IPS-15b (cell line): Measurements from ENCODE around the gene ZYX.
A peak's percentile ranks its signal among the peaks of the same experiment; 100 is the strongest.
"Not testable (repeated sequence)": the region's sequence is repeated elsewhere in the genome, so short reads cannot be mapped to it uniquely, and the experiment has no call there.

Experiments
- H3K27me3 ChIP-seq: one replicate; pipeline ENCODE4 v1.6.1; 2013; ENCODE audit warnings: low read length; ENCODE audit not compliant: control insufficient read depth, insufficient read depth
- H3K36me3 ChIP-seq: one replicate; pipeline ENCODE4 v1.6.1; 2013; ENCODE audit warnings: low read length; ENCODE audit not compliant: control insufficient read depth, insufficient read depth
- H3K4me1 ChIP-seq: one replicate; pipeline ENCODE4 v1.6.1; 2013; ENCODE audit warnings: mild to moderate bottlenecking, low read length; ENCODE audit not compliant: control insufficient read depth, insufficient read depth
- H3K4me3 ChIP-seq: one replicate; pipeline ENCODE4 v1.5.1; 2013; ENCODE audit warnings: low read depth, low read length
- H3K9ac ChIP-seq: one replicate; pipeline ENCODE4 v1.6.1; 2013; ENCODE audit warnings: low read depth, mild to moderate bottlenecking, low read length
- H3K9me3 ChIP-seq: one replicate; pipeline ENCODE4 v1.6.1; 2013; ENCODE audit warnings: mild to moderate bottlenecking, low read length; ENCODE audit not compliant: control insufficient read depth, insufficient read depth

The ZYX gene

GRCh38 chr7:143407287-143408251 is 26.4 kb downstream of the ZYX start:
- Histone ChIP-seq H3K9me3 (no peaks in the 10 kb centered on the region), H3K27me3 (no peaks in the 10 kb centered on the region), H3K9ac (peak overlapping the region; percentile 93), H3K4me3 (peak overlapping the region; percentile 95), H3K36me3 (no peaks in the 10 kb centered on the region), H3K4me1 (peaks cover 38% of the 10 kb centered on the region)

GRCh38 chr7:143408252-143408685 is 27.1 kb downstream of the ZYX start:
- H3K9me3 ChIP-seq, result no peaks in the 10 kb centered on the region
- H3K4me3 ChIP-seq, result peak overlapping the region; percentile 95
- peak overlapping the region; percentile 93 for H3K9ac ChIP-seq
- no peaks in the 10 kb centered on the region for H3K36me3 ChIP-seq
- no peaks in the 10 kb centered on the region for H3K27me3 ChIP-seq
- H3K4me1 ChIP-seq, result peaks cover 38% of the 10 kb centered on the region

GRCh38 chr7:143408686-143409561 is 27.8 kb downstream of the ZYX start, which contains the start of gene EPHA1:
Gene EPHA1, minus strand, starts transcription at chr7:143408856. Its CDS starts 51 bp downstream, at chr7:143408805.
- Histone ChIP-seq H3K4me1 (peaks cover 38% of the 10 kb centered on the region), H3K4me3 (peak within 1 kb of the TSS; percentile 95), H3K9me3 (no peaks in the 10 kb centered on the region), H3K9ac (peak within 1 kb of the TSS; percentile 93), H3K27me3 (no peaks in the 10 kb centered on the region), H3K36me3 (no peaks in the 10 kb centered on the region)

- Histone ChIP-seq H3K4me1 (peaks cover 33% of the 10 kb centered on the region), H3K36me3 (no peaks in the 10 kb centered on the region), H3K4me3 (peak overlapping the region; percentile 23), H3K9me3 (no peaks in the 10 kb centered on the region), H3K27me3 (no peaks in the 10 kb centered on the region), H3K9ac (no peak overlapping the region)
Observed at GRCh38 chr7:143410521-143411004, 29.4 kb downstream of the ZYX start.

- Histone ChIP-seq H3K4me1 (peaks cover 19% of the 10 kb centered on the region), H3K36me3 (no peaks in the 10 kb centered on the region), H3K4me3 (no peak overlapping the region), H3K27me3 (no peaks in the 10 kb centered on the region), H3K9ac (no peak overlapping the region), H3K9me3 (no peaks in the 10 kb centered on the region)
Observed at GRCh38 chr7:143411976-143412708, 31.0 kb downstream of the ZYX start.

- peaks cover 22% of the 10 kb centered on the region for H3K4me1 ChIP-seq
- H3K4me3 ChIP-seq, result no peak overlapping the region
- no peak overlapping the region for H3K9ac ChIP-seq
- no peaks in the 10 kb centered on the region for H3K36me3 ChIP-seq
- no peaks in the 10 kb centered on the region for H3K9me3 ChIP-seq
- no peaks in the 10 kb centered on the region for H3K27me3 ChIP-seq
Observed at GRCh38 chr7:143413123-143413522, 32.0 kb downstream of the ZYX start.

- H3K27me3 ChIP-seq, H3K9ac ChIP-seq, H3K36me3 ChIP-seq, H3K4me3 ChIP-seq, H3K9me3 ChIP-seq: not testable (repeated sequence)
- peaks cover 20% of the 10 kb centered on the region for H3K4me1 ChIP-seq
Observed at GRCh38 chr7:143415209-143415608, 34.1 kb downstream of the ZYX start.

- Histone ChIP-seq H3K27me3 (no peaks in the 10 kb centered on the region), H3K36me3 (no peaks in the 10 kb centered on the region), H3K4me3 (no peak overlapping the region), H3K9ac (no peak overlapping the region), H3K9me3 (no peaks in the 10 kb centered on the region), H3K4me1 (peaks cover 16% of the 10 kb centered on the region)
Observed at GRCh38 chr7:143415742-143416397, 34.7 kb downstream of the ZYX start.

- no peaks in the 10 kb centered on the region for H3K27me3 ChIP-seq
- no peaks in the 10 kb centered on the region for H3K9me3 ChIP-seq
- no peak overlapping the region for H3K9ac ChIP-seq
- H3K36me3 ChIP-seq, result no peaks in the 10 kb centered on the region
- H3K4me1 ChIP-seq, result peaks cover 13% of the 10 kb centered on the region
- H3K4me3 ChIP-seq, result no peak overlapping the region
Observed at GRCh38 chr7:143416565-143417149, 35.5 kb downstream of the ZYX start.

- no peaks in the 10 kb centered on the region for H3K36me3 ChIP-seq
- peaks cover 10% of the 10 kb centered on the region for H3K4me1 ChIP-seq
- H3K4me3 ChIP-seq, result no peak overlapping the region
- H3K9me3 ChIP-seq, result no peaks in the 10 kb centered on the region
- H3K27me3 ChIP-seq, result no peaks in the 10 kb centered on the region
- no peak overlapping the region for H3K9ac ChIP-seq
Observed at GRCh38 chr7:143417734-143418383, 36.7 kb downstream of the ZYX start.
